Activated CD4-positive, alpha-beta T cell treated with anti-CD3 and anti-CD28 coated beads, Interleukin-2, amount 50 U/mL, for 1 hour (primary cell): ENCODE results near the gene CRCP.
"Not testable (repeated sequence)": the region's sequence is repeated elsewhere in the genome, so short reads cannot be mapped to it uniquely, and the experiment has no call there.

Experiments
- DNase-seq: peaks from one replicate; pipeline ENCODE4 v3.0.0-alpha.2; 2020

The CRCP gene

DNA sequence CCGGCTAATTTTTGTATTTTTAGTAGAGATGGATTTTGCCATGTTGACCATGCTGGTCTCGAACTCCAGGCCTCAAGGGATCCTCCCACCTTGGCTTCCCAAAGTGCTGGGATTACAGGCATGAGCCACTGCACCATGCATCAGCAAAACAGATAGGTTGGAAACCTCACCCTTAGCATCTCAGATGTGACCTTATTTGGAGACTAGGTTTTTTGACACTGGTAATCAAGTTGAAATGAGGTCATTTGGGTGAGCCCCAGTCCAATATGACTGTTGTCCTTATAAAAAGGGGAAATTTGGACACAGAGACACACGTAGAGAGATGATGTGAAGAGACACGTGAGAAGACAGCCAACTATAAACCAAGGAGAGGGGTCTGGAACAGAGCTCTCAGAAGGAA is 48.0 kb downstream of the CRCP start:
- DNase-seq, result no peak

DNA sequence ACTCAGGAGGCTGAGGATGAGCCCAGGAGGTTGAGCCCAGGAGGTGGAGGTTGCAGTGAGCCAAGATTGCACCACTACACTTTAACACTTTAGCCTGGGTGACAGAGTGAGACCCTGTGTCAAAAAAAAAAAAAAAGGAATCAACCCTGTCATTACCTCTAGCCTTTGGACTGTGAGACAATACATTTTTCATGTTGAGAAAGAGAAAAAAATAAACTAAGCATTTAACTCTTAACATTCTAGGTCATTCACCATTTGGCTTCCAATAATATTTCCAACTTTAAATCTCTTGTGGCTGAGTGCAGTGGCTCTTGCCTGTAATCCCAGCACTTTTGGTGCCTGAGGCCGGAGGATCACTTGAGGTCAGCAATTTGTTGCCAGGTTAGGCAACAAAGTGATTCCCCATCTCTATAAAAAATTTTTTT is 48.6 kb downstream of the CRCP start:
- no peak for DNase-seq

DNA sequence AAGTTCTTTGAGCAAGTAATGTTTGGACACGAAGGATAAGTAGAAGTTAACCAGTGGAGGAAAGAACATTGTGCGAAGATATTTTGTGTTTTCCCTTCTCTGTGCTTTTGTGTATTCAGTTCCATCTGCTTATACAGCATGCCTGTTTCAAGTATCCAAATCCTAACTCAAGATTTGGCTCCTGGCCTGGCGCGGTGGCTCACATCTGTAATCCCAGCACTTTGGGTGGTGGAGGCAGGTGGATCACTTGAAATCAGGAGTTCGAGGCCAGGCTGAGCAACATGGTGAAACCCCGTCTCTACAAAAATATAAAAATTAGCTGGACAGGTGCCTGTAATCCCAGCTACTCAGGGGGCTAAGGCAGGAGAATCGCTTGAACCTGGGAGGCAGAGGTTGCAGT is 49.7 kb downstream of the CRCP start:
- DNase-seq, result no peak

DNA sequence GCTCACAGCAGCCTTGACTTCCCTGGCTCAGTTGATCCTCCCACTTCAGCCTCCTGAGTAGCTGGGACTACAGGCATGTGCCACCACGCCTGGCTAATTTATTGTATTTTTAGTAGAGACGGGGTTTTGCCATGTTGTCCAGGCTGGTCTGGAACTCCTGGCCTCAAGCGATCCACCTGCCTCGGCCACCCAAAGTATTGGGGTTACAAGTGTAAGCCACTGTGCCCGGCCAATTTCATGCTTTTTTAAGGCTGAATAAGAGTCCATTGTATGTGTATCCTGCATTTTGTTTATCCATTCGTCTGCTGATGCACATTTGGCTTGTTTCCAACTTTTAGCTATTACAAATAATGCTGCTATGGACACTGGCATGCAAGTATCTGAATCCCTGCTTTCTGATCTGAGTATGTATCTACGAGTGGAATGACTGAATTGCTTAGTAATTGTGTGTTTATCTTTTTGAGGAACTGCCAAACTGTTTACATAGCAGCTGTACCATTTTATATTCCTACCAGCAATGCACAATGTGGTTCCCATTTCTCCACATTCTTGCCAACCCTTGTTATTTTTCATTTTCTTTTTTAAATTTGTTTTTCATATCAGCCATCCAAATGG is 53.2 kb downstream of the CRCP start:
- DNase-seq, result no peak

DNA sequence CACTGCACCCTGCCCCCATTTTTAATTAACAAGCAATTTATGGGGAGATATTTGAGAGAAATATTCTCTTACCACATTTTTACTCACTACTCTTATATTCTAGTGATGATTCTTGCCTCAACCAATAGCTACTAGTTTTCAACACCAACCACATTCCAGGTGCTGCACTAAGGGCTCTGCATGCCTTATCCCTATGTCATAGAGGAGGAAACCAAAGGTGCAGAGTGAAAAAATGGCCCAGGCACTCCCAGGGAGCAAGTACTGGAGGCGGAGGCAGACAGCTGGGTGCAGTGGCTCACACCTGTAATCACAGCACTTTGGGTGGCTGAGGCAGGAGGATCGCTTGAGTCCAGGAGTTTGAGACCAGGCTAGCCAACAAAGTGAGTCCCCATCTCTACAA is 55.0 kb downstream of the CRCP start:
- no peak for DNase-seq

DNA sequence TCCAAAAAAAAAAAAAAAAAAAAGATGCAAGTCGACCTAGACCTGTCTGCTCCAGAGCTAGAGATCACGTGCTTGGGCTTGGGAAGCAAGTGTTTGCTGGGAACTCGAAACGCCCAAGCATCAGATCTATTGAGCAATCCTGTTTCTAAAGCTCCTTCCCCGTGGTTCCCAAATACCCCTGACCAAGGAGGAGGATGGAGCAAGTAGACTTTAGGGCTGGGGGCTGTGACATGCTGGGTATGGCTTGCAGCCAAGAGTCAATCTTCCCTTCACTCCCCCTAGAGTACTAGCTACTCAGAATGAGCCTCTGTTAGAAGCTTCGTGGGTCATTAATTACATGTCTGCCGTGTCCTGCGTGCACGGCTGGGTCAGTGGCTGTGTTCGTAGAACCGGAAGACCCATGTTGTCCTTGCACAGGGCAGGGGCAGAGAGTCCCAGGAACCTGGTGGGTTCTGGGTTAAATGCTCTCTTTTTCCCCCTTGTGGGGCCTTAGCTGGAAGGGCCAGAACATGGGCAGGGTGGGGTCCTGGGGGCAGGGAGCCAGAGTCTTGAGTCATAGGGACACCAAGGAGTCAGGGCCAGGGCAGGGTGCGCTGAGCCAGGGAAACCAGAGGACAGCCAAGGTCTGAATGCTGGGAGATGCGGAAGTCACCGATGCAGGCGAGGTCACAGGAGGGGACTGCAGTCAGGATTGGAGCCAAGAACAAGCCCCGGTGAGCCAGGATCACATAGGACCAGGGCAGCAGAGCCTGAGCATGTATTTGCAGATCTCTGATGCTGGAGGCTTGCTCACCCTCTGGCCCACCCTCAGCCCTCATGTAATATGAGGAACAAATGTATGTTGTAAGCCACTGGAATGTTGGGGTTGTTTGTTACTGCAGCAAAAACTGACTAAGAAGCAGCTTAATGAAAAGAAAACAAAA is 55.9 kb downstream of the CRCP start:
- no peak for DNase-seq

DNA sequence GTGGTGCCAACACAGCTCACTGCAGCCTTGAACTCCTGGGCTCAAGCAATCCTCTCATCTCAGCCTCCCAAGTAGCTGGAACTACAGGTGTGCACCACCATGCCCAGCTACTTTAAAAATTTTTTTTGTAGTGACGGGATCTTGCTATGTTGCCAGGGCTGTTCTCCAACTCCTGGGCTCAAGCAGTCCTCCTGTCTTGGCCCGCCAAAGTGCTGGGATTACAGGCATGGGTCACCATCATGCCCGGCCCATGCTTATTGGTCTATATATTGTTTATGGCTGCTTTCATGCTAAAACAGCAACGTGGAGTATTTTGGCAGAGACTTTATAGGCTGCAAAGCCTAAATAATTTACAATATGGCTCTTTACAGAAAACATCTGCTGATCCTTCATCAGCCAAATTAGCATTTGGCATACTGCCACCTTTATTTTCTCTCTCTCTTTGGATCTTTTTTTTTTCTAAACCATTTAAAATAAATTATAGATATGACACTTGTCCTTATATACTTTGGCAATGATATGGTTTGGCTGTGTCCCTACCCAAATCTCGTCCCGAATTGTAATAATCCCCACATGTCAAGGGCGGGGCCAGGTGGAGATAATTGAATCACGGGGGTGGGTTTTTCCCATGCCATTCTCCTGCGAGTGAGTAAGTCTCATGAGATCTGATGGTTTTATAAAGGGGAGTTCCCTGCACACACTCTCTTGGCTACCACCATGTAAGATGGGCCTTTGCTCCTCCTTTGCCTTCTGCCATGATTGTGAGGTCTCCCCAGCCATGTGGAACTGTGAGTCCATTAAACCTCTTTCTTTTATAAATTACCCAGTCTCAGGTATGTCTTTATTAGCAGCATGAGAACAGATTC is 58.1 kb downstream of the CRCP start:
- DNase-seq, result not testable (repeated sequence)

DNA sequence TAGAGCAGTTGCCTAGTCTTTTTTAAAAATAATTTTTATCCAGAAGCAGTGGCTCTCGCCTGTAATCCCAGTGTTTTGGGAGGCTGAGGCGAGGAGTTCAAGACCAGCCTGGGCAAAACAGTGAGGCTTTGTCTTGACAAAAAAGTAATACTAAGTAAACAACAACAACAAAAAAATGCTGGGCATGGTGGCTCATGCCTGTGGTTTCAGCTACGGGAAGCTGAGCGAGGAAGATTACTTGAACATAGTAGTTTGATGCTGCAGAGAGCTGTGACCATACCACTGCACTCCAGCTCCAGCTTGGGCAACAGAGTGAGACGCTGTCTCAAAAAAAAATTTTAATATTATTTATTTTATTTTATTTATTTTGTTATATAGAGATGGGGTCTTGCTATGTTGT is 59.2 kb downstream of the CRCP start:
- no peak for DNase-seq

DNA sequence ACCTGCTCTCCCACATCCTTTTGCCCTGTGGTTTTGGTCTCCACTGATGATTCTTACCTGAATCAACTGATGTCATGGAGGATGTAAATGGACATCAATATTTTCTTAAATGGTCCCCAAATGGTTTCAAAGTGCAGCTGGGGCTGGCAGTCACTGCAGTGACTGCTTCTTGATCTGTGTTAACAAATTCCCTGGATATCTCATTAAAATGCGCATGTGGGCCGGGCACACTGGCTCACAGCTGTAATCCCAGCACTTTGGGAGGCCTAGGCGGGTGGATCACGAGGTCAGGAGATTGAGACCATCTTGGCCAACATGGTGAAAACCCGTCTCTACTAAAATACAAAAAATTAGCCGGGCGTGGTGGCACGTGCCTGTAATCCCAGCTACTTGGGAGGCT is 60.4 kb downstream of the CRCP start:
- DNase-seq, result not testable (repeated sequence)

DNA sequence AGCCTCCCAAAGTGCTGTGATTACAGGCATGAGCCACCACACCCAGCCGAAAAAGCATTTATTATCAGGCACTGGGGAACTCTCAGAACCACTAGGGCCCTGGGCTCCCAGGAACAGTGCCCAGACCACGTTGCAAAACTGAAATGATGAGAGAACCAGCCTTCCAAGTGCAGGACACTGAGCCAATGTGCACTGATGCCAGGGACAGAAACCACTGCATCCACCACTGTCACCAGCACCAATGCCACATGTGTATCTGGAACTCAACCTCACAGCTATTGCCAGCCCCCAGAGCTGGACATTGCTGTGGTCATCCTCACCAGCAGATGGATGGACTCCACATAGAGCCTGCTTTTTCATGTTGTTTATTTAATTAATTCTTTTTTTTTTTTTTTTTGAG is 62.3 kb downstream of the CRCP start:
- DNase-seq, result no peak

DNA sequence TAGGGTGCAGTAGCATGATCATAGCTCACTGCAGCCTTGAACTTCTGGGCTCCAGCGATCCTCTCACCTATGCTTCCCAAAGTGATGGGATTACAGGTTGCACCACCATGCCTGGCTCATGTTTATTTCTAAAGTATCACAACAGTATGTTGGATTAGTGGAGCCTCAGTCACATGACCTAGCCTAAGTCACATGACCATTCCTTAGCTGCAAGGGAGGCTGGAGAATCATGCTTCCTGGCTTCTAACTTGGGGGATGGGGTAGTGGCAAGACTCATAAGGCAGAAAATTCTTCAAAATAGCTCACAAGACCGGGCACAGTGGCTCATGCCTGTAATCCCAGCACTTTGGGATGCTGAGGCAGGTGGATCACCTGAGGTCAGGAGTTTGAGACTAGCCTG is 63.6 kb downstream of the CRCP start:
- no peak for DNase-seq

DNA sequence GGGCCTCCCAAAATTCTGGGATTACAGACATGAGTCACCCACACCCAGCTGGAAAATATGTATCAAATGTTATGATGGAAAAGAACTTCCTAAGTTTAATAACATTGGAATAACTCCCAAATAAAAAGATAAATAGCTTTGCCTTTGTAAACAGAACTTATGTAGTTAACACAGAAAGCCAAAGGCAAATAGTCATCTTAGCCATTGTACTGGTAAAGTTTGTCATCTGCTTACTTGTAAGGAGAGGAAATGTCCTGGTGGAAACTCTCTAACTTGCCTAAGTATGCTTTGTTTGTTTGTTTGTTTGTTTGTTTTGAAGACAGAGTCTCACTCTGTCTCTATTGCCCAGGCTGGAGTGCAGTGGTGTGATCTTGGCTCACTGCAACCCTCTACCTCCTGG is 66.7 kb downstream of the CRCP start:
- DNase-seq, result no peak

DNA sequence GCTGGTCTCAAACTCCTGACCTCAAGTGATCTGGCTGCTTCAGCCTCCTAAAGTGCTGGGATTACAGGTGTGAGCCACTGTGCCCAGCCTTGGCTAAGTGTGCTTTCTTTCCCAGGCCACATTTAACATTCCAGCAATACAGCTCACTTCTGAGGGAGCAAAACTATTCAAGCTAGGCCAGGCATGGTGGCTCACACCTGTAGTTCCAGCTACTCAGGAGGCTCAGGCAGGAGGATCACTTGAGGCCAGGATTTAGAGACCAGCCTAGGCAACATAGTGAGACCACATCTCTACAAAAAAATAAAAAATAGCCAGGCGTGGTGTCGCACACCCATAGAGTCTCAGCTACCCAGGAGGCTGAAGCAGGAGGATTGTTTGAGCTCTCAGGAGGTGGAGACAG is 67.2 kb downstream of the CRCP start:
- no peak for DNase-seq

DNA sequence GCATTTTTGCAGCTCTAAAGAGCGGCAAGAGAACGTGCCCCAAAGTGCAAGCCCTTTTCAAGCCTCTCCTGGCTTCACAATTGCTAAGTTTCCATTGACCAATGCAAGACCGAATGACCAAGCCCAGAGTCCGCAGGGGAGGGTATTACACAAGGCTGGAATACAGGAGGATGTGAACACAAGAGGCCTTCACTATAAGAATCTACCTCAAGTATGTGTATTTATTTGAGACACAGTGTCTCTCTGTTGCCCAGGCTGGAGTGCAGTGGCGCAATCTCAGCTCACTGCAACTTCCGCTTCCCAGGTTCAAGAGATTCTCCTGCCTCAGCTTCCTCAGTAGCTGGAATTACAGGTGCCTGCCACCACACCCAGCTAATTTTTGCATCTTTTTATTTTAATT is 68.3 kb downstream of the CRCP start:
- DNase-seq, result no peak

DNA sequence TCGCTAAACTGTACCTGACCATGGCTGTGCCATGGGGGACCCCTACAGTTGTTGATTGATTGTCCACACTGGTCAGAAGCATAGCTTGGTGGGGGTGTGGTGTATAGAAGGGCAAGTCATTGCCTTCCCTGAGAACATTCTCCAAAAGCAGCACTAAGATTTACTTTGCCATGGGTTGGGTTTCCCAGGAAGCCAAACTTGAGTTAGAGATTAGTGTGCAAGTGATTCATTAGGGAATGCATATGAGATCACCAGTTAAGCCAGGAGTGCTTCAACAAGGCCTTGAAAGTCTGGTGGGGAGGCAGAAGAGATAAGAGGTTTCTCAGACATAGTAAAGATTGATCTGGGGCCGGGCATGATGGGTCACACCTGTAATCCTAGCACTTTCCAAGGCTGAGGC is 69.1 kb downstream of the CRCP start:
- no peak for DNase-seq

DNA sequence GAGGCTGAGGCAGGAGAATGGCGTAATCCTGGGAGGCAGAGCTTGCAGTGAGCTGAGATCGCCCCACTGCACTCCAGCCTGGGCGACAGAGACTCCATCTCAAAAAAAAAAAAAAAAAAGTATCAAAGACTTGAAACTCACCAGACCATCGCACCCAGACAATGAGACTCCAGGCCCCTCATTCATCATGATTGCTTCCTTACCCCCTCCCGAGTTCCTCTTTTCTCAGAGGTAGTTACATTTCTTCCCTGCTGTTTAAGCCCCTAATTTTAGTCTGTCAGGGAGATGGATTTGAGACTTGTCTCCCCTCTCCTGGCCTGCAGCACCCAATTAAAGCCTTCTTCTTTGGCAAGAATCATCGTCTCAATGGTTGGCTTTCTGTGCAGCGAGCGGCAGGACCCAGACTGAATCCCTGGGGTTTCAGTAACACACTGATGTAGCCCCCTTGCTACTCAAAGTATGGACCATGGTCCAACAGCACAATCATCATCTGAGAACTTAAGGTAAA is 71.1 kb downstream of the CRCP start:
- no peak for DNase-seq

DNA sequence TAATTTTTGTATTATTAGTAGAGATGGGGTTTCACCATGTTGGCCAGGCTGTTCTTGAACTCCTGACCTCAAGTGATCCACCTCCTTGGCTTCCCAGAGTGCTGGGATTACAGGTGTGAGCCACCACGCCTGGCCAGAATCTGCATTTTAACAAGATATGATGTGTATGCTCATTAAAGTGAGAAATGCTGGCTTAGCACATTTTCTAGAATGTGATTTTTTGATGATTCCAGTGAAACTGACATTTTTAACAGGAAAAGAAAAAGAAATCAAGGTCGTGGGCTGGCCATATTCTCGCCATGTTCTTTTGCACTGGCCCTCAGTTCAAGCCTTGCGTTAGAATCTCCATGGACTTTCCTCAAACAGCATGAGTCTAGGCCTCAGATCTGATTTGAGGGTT is 72.3 kb downstream of the CRCP start:
- no peak for DNase-seq

DNA sequence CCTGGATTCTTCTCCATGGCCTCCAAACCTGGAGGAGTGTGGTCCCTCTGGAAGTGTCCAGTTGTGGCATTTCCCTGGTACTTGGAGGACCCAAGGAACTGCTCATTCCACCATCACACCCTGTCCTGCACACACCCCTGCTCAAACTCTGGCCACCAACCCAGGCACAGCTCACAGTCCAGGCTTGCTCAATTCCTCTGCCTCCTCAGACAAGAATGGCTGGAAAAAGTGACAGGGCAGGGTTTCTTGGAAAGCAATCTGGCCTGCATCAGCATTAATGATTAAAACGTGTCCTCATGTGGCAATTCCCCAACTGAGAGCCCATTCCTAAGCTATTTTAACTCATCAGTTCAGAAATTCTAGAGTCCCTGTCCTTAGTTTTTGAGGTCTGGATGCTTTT is 73.3 kb downstream of the CRCP start:
- no peak for DNase-seq

DNA sequence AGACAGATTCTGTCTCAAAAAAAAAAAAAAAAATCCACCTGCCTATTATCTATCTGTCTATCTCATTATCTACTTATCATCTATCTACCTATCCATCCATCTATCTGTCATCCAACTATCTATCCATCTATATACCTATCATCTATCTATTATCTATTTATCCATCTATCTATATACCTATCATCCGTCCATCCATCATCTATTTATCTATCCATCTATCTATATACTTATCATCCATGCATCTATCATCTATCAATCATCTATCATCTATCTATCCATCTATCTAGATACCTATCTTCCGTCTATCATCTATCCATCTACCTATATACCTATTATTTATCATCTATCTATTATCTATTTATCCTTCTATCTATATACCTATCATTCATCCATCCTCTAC is 74.0 kb downstream of the CRCP start:
- no peak for DNase-seq

DNA sequence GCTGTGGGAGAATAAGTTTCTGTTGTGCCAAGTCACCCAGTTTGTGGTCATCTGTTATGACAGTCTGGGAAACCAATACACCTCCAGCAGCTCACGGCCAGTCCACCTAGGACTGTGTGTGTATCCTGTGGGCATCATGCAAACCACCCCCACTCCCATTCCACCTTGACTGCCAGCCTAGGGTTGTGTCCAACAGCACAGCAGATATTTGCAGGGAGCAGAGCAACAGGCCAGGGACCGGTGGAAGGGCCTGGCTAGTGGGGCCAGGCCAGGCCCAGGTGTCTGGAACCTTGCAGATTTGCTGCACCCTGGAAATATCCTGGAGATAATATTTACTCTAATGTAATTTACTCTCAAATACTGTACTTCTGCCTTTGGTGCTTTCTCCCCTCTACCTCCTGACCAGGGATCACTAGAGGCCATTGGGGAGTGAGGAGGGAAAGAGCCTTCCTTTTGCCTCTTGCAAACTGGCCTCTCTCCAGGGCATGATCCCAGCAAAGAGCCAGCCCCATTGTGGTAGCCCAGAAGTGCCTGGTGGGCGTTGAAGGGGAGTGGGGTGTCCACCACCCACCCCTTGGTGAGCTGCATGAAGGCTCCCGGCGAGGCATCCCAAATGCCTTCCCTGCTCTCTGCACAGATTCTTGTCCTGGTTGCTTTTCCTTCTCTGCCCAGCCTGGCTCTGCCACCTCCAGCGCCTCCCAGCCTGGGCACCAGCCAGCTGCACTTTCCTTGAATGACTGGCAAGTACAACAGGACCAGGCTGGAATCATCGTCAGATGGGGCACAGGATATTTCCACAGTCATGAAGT is 75.3 kb downstream of the CRCP start:
- DNase-seq, result no peak

DNA sequence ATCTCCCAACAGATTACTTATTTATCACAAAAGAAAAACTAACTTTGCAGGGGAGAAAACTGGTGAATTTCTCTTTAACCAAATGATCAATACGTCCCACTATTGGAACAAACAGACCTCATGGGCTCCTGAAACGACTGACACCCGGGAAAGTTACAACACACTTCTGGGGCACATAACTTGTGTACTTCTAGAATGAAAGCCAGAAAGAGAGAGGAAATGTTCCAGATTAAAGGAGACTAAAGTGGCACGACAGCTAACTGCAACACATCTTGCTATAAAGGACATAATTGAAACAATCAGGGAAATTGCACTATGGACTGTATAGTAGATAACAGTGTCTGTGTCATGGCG is 75.8 kb downstream of the CRCP start:
- no peak for DNase-seq

DNA sequence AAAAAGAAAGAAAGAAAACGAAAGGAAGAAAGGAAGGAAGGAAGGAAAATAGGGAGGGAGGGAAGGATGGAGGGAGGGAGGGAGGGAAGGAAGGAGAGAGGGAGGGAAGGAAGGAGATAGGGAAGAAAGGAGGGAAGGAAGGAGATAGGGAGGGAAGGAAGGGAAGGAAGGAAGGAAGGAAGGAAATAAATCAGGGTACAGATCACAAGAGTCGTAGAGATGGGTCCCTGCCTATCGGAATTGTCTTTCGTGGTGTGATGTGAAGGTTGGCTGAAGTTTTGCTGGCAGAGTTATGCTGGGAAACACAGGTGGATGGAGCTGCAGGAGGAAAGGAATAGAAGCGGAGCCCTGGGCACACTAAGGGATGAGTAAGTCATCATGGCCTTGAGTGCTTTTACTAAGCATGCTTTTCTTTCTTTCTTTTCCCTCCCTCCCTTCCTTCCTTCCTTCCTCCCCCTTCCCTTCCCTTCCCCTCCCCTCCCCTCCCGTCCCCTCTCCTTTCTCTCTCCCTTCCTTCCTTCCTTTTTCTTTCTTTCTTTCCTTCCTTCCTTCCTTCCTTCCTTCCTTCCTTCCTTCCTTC is 78.6 kb downstream of the CRCP start:
- no peak for DNase-seq
